22Rv1 (cell line): ENCODE measurements around the gene KIRREL3.

Source experiments
- ZFX ChIP-seq: fragments of 450-650 bp; IDR thresholded peaks from 2 replicates; pipeline ENCODE4 v1.6.1; 2017; ENCODE audit warnings: antibody characterized with exemption, borderline replicate concordance
- TF ChIP-seq, protein P1 (sequence below): fragments of 450-650 bp; IDR thresholded peaks from 2 replicates; pipeline ENCODE4 v1.5.1; 2017; ENCODE audit warnings: mild to moderate bottlenecking

DNA sequence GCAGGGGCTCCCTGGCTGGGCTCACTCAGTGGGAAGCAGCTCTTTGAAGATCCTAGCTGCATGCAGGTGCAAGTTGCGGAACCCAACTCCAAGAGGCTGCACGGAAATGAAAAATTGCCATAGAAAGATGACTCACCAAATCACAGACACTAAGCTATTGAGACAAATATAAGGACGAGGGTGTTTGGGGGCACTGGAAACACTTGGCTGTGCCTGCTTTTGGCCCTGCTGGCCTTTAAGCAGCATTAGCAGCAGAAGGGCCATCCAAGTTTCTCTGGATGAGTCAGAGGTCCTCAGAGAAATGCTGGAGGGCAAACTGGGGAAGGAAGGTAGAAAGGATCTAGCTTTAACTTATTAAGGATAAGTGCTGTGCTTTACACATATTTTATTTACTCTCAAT, 282.3 kb downstream of the KIRREL3 start:
- TF ChIP-seq, protein P1, sequence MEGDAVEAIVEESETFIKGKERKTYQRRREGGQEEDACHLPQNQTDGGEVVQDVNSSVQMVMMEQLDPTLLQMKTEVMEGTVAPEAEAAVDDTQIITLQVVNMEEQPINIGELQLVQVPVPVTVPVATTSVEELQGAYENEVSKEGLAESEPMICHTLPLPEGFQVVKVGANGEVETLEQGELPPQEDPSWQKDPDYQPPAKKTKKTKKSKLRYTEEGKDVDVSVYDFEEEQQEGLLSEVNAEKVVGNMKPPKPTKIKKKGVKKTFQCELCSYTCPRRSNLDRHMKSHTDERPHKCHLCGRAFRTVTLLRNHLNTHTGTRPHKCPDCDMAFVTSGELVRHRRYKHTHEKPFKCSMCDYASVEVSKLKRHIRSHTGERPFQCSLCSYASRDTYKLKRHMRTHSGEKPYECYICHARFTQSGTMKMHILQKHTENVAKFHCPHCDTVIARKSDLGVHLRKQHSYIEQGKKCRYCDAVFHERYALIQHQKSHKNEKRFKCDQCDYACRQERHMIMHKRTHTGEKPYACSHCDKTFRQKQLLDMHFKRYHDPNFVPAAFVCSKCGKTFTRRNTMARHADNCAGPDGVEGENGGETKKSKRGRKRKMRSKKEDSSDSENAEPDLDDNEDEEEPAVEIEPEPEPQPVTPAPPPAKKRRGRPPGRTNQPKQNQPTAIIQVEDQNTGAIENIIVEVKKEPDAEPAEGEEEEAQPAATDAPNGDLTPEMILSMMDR = no peak
- TF ChIP-seq ZFX = no peak
